ENCODE data around the gene RPA4. TPM values are rescaled to one million over a fixed set of nuclear protein-coding genes. Genes with fewer than 3 reads are reported as not detected.
"Not testable (repeated sequence)": the region's sequence is repeated elsewhere in the genome, so short reads cannot be mapped to it uniquely, and the experiment has no call there.

RPA4 gene
- total RNA-seq, 2 experiments from 2014 or later, result 1.8 to 1.9 TPM

GRCh38 chrX:96841325-96841724, 42.4 kb upstream of the RPA4 start:
- TF ChIP-seq CTCF (conservative IDR thresholded peaks at IDR 0.05; ENCODE audit: low read length), result no peak
- no peak for TF ChIP-seq EZH2phosphoT487 (IDR thresholded peaks at IDR 0.05; ENCODE audit: borderline replicate concordance, low read depth, low read length)
- ChIA-PET POLR2A (no interaction called here), CTCF (ENCODE audit: unreplicated experiment) (no interaction called here)
- no peak overlapping the region for H2AFZ ChIP-seq (ENCODE audit: low read length)
- H3K36me3 ChIP-seq (ENCODE audit: insufficient read depth, low read length), result no peaks in the 10 kb centered on the region
- peaks cover 15% of the 10 kb centered on the region; the same call in 1 of the 2 replicates for H3K79me2 ChIP-seq (ENCODE audit: insufficient read depth, low read depth, low read length)
- H3K4me1 ChIP-seq (ENCODE audit: insufficient read depth, low read length, poor library complexity, severe bottlenecking), result peaks cover 24% of the 10 kb centered on the region
- intact Hi-C loops (cut with micrococcal nuclease; ENCODE audit: unreplicated experiment), result no loop called here
- no peak for DNase-seq (ENCODE audit: low spot score)
- no peak overlapping the region for H3K27ac ChIP-seq (ENCODE audit: low read depth, low read length, poor library complexity, severe bottlenecking)
- no peak overlapping the region for H3K4me2 ChIP-seq (ENCODE audit: low read length)
- H3K4me3 ChIP-seq (ENCODE audit: low read depth, low read length, poor library complexity, severe bottlenecking), result no peak overlapping the region
- H3K9me3 ChIP-seq (ENCODE audit: low read length), result no peaks in the 10 kb centered on the region
- BruUV-seq (replicated peaks), result no TSS peak
- H3K9me2 ChIP-seq (ENCODE audit: insufficient read depth, low read length), result no peaks in the 10 kb centered on the region
- H4K20me1 ChIP-seq (ENCODE audit: insufficient read depth, low read length), result no peaks in the 10 kb centered on the region

GRCh38 chrX:96841866-96842265, 41.8 kb upstream of the RPA4 start:
- BruUV-seq (replicated peaks); H3K27ac ChIP-seq (ENCODE audit: low read depth, low read length, poor library complexity, severe bottlenecking); H3K4me2 ChIP-seq (ENCODE audit: low read length); H3K36me3 ChIP-seq (ENCODE audit: insufficient read depth, low read length); H3K9me3 ChIP-seq (ENCODE audit: low read length); DNase-seq (ENCODE audit: low spot score); H3K9me2 ChIP-seq (ENCODE audit: insufficient read depth, low read length); H4K20me1 ChIP-seq (ENCODE audit: insufficient read depth, low read length); H2AFZ ChIP-seq (ENCODE audit: low read length); H3K4me3 ChIP-seq (ENCODE audit: low read depth, low read length, poor library complexity, severe bottlenecking); CTCF ChIA-PET (ENCODE audit: unreplicated experiment); POLR2A ChIA-PET; intact Hi-C loops (cut with micrococcal nuclease; ENCODE audit: unreplicated experiment): not testable (repeated sequence)
- Histone ChIP-seq H3K79me2 (ENCODE audit: insufficient read depth, low read depth, low read length) (peaks cover 15% of the 10 kb centered on the region; the same call in 1 of the 2 replicates), H3K4me1 (ENCODE audit: insufficient read depth, low read length, poor library complexity, severe bottlenecking) (peaks cover 23% of the 10 kb centered on the region)

DNA sequence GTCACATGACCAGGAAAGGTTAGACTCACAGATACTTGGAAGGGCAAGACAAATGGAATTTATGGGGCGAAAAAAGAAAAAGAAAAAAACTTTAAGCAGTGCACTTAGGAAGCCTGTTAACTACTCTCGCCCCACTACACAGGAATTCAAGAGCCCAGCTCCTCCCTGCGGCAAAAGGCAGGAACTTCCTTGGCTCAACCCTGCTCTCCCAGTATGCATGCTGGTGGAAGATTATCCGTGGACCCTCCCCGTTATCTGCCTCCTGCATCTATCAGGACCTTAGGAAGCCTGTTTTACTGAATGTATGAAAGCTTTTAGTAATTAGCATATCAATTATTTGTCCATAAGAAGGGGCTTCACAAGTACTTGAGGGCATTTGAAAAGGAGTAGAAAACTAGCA, 40.1 kb upstream of the RPA4 start:
- no peak for TF ChIP-seq EZH2phosphoT487 (IDR thresholded peaks at IDR 0.05; ENCODE audit: borderline replicate concordance, low read depth, low read length)
- TF ChIP-seq CTCF (conservative IDR thresholded peaks at IDR 0.05; ENCODE audit: low read length), result no peak
- Histone ChIP-seq H3K9me3 (ENCODE audit: low read length) (no peaks in the 10 kb centered on the region), H3K4me3 (ENCODE audit: low read depth, low read length, poor library complexity, severe bottlenecking) (no peak overlapping the region), H3K79me2 (ENCODE audit: insufficient read depth, low read depth, low read length) (peaks cover 13% of the 10 kb centered on the region; the same call in 1 of the 2 replicates), H2AFZ (ENCODE audit: low read length) (no peak overlapping the region), H4K20me1 (ENCODE audit: insufficient read depth, low read length) (no peaks in the 10 kb centered on the region), H3K4me2 (ENCODE audit: low read length) (no peak overlapping the region), H3K4me1 (ENCODE audit: insufficient read depth, low read length, poor library complexity, severe bottlenecking) (peaks cover 12% of the 10 kb centered on the region), H3K27ac (ENCODE audit: low read depth, low read length, poor library complexity, severe bottlenecking) (no peak overlapping the region), H3K36me3 (ENCODE audit: insufficient read depth, low read length) (no peaks in the 10 kb centered on the region), H3K9me2 (ENCODE audit: insufficient read depth, low read length) (no peaks in the 10 kb centered on the region)
- DNase-seq (ENCODE audit: low spot score), result no peak
- POLR2A ChIA-PET, result interaction anchor here (0.5 kb wide), 1 partner anchor 662 kb away, joined by 6 read pairs; no protein-coding TSS in a partner anchor
- intact Hi-C loops (cut with micrococcal nuclease; ENCODE audit: unreplicated experiment), result no loop called here
- CTCF ChIA-PET (ENCODE audit: unreplicated experiment), result no interaction called here
- no TSS peak for BruUV-seq (replicated peaks)

All from OCI-LY7 (cell line).